ENCODE data around the gene RNU2-63P.
"Not testable (repeated sequence)": the region's sequence is repeated elsewhere in the genome, so short reads cannot be mapped to it uniquely, and the experiment has no call there.

RNU2-63P gene

GRCh38 chr2:87981182-87981581 is 35.2 kb downstream of the RNU2-63P start:
- DNase-seq (ENCODE audit: low read depth), result not testable (repeated sequence)

- not testable (repeated sequence) for DNase-seq (ENCODE audit: low read depth)
These were observed 44.0 kb downstream of the RNU2-63P start for GRCh38 chr2:87972385-87972784.

Data from iris pigment epithelial cell (primary cell).